Measurements from ENCODE around the gene IMMP2L.

The IMMP2L gene

DNA sequence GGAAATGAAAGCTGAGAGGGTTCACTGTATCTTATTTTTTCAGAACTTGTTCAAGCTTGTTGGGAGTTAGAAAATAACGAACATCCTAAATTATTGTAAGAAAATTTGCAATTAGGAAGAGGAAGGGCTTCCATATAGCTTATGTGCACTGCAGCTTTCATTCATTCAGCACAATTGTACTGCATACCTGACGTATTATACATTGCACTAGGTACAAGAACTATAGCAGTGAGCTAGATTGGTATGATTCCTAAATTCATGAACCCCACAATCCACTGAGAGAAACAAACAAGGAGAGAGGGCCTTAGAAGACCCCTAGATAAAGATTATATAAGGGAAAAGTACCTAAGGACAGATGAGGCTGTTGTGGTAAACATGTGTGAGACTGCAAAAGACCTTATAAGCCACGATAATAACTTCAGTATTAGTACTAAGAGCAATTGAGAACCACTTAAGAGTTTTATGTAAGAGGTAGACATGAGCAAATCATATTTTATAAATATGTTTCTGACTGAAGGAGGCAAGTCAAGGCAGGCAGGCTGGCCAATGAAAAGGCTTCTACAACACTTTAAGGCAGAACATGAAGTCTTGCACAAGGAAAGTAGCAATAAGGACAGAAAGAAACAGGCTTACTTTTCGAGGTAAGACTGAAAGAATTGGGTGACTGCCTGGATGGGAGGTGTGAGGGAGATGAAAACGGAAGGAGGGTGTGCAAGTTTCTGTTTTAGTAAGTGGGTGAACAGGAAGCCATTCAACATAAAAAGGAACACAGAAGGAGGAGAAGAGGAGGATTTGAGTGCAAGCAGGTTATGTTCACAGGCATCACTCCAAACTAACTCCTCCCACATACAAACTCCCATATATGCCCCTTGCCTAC, 549.3 kb downstream of the IMMP2L start:
- no peak for DNase-seq

DNA sequence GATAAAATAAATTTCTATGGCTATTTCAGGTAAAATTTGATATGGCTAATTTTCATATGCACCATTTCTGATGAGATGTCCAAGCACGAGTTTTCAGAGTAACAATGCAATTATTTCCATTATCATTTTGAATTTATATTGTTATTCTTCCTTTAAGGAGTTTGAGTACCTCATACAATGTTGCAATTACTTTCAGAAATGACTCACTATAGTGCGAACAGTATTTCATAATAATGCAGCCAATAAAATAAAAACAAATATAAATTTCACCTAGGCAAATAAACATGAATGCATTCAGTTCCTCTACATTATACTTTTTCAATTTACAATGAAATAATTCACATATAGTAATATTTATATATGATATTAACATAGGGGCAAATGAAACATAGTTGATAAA, 550.1 kb downstream of the IMMP2L start:
- no peak for DNase-seq

DNA sequence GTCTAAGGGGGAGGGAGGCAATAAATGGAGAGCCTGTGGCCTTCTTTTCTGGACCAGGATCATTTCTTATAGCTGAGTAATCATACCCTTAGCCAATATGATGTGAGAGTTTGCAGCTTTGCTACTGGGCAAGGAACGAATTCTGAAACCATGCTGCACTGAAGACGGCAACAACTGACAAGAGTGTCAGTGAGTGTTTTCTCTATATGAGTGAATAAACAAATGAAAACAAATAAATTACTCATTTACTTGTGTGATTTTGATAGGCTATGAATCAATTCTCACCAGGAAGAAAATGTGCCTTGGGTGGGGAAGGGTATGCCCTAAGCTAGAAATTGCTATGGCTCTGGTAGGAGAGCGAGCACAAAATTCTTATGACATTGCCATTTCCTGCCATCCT, 550.8 kb downstream of the IMMP2L start:
- no peak for DNase-seq

DNA sequence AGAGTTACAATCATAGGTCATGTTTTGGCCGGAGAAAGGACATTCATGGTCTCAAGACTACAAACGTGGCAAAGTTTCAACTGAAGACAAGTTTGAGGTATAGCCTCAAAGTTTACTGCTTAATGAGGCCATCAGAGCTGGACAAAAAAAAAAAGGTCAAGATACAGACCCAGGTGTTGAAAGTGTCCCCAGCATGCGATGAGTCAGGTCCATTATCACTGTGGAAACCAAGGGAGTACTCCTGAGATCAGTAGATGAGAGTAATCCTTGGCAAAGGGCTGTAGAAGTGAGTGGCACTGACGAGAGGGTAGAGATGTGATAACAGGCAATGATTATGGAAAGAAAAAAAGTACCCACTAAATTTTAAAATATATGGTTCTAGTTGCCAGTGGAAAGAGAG, 551.5 kb downstream of the IMMP2L start:
- DNase-seq = no peak

DNA sequence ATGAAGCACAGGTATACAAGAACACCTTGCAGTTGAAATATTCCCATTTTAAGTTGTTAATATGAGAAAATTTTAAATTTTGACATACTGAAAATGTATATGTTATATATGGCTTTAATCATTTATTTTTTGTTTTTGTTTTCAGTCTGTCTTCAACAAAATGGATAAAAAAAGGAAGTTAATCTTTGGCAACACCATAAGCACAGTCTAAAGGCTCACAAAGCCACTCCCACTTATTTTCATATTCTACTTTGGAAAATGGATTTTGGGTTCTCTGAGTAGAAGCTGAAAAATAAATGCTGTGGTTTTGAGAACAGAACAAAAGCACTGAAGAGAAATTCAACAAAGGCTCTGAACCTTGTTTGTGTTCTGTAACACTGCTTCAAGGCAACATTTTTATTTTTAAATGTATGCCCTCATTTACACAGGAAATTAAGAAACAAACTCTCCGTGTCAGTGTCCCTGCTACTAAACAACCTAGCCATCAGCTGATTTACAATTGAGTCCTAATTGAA, 552.7 kb downstream of the IMMP2L start:
- DNase-seq = no peak

DNA sequence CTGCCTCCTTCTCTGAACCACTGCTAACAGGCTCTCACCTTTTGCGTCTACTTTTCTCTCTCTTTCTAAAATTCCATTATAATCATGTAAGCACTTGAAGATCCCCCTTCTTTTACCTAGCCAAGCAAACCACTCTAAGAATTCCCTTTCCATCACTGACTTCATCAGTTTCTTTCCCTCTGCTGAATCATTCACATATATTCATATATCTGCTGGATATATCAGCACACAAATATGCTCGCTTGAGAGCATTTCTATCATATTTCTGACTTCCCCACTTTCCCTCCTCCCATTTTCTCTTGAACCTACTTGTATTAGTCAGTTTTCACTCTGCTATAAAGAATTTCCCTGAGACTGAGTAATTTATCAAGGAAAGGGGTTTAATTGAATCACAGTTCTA, 555.6 kb downstream of the IMMP2L start:
- DNase-seq = no peak

DNA sequence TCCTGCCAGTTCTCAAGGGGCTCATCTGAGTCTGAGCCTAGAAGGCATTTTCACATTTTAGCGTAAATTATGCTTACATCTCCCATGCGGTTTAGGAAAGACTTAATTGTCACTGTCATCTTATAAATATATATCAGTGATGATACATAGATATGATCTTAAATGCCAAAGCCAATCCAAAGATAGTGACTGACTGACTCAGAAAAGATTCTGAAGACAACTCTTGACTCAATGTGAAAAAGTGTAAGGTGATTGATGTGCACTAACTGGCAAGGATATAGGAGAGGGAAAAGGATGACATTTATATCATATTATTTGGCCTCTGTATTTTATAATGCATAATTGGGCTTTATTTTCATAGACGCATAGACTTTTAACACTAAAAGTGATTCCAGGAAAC, 556.3 kb downstream of the IMMP2L start:
- DNase-seq = no peak

DNA sequence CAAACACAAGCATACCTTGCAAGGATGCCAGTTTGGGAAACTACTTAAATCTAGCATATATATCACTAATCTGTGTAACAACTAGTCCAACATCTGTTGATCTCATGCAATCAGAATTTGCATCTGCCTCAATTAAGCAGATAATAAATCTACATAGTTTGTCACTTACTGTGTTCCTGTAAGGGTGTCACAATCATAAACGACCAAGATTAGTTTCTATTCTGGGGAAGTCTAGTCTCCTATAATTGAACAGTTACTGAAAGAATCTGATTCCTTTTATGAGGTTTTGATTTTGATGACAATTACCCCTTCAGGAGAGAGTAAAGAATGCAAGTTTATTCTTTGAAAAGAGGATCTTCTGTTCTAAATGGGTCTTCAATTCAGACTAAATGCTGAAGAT, 556.8 kb downstream of the IMMP2L start:
- DNase-seq = no peak

DNA sequence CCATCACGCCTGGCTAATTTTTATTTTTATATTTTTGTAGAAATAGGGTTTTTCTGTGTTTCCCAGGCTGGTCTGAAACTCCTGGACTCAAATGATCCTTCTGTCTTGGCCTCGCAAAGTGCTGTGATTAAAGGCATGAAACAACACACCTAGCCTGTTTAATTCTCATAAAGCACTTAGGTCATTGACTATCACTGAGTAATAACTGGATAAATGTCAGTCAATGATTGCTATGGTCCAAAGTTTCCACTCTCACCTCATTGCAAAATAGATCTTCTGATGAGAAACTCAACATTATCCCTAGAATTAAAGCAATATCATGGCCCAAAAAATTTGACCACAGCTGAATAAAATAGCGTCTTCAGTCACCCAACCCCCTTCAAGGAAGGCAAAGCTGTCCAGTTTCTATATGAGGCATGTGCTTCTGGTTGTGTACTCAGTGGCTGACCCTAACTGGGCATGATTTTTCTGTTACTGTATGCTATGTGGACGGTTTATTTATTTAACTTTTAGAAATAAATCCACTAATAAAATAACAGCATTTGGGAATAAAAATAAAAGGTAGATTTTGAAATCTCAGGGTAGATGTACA, 557.9 kb downstream of the IMMP2L start:
- no peak for DNase-seq

DNA sequence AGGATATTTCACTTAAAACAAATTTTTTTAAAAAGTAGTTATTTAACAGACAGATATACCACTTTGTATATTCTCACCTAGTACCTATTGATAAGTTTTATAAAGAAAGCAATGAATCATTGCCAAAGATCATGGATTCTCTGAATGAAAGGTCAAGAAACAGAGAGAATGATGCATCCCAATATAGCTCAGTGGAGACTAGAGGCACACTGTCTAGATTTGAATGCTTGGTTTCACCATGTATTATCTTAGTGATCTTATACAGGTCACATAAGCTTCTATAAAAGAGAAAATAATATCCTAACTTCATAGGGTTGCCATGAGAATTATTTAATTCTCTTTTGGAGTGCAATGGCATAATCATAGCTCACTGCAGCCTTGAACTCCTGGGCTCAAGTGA, 558.4 kb downstream of the IMMP2L start:
- DNase-seq = no peak

DNA sequence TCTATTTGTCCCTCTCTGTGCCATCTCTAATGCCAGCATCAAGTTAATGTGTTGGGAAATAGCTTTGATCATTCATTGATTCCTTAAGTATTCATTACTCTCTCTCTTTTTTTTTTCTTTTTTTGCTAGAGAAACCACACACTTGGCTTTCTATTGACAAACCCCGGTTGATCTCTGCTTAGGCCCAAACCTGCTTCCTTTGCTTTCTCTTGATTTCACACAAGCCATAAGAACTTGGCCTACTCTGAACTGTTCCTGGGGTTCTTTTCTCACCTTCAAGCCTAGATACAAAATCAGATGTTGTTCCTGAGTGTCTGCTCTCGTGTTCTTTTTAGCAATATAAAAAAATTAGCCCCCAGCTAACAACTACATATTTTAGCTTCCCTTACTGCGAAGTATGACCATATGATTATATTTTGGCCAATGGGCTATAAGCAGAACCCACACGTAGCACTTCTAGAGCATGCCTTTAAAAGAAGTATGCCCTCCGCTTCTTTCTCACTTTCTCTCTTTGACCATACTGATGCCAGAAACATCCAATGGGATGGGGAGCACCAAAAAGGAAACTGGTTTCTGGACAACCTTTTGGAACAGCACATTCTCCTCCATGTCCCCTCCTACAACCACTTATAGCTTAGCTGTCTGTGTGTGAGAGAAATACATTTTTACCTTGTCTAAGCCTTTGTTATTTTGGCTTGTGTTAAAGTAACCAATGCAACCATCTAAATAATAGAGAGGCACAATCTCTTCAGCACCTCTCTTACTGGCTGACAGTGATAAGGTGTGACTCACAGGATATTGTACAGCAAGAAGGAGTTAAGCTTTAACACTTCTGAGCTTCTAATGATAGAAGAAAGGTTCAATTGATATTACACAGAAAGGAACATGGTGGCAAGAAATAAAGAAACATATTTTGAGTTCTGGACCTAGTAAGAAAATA, 568.0 kb downstream of the IMMP2L start:
- DNase-seq = no peak

DNA sequence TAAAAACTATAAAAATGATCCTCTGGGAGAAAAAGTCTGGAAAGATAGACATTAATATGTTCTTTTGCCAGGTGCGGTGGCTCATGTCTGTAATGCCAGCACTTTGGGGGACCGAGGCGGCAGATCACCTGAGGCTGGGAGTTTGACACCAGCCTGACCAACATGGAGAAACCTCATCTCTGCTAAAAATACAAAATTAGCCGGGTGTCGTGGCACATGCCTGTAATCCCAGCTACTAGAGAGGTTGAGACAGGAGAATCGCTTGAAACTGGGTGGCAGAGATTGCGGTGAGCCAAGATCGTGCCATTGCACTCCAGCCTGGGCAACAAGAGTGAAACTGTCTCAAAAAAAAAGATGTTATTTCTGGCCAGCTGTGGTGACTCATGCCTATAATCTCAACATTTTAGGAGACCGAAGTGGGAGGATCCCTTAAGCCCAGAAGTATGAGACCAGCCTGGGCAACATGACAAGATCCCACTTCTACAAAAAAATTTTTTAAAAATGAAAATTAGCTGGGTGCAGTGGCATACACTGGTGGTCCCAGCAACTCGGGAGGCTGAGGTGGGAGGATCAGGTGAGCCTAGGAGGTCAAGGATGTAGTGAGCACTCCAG, 573.3 kb downstream of the IMMP2L start:
- no peak for DNase-seq

DNA sequence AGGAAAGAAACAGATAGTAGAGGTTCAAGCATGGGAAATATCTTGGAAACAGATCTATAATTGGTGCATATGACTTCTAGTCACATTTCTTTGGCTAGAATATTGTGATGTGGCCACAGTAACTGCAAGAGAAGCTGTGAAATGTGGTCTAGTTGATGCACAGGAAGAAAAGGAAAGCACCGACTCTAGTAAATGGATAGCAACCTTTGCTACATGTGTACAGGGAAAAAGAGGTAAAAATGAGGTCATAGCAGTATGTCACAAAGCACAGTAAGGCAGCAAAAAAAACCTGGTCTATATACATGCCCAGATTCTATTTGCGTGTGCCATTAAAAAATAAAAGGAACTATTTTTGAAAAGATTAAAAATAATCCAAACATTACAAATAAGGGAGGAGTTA, 573.9 kb downstream of the IMMP2L start:
- DNase-seq = no peak

DNA sequence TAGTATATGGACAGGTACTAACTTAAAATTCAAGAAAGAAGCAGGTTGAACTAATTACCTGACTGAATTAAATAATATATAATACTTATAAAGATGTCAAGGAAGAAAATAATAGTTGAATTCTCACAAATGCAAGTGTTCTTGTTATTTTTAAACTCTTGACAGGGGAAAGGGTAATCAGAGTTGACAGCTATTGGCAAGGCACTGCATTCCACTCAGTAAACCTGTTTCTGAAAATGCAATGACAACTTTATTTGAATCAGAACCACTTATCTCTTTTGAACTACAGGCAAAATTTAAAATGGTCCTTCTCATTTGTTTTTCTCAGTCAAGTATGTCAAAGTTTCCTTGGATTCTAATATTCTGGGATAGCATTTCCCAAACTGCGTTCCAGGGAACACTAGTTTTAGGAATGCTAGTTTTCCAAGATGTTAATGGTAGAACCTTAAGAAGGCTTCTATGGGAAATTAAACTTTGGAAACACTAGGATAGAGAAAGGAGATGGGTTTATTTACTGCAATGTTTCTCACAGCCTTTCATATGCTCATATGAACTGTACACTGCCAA, 575.1 kb downstream of the IMMP2L start:
- no peak for DNase-seq

DNA sequence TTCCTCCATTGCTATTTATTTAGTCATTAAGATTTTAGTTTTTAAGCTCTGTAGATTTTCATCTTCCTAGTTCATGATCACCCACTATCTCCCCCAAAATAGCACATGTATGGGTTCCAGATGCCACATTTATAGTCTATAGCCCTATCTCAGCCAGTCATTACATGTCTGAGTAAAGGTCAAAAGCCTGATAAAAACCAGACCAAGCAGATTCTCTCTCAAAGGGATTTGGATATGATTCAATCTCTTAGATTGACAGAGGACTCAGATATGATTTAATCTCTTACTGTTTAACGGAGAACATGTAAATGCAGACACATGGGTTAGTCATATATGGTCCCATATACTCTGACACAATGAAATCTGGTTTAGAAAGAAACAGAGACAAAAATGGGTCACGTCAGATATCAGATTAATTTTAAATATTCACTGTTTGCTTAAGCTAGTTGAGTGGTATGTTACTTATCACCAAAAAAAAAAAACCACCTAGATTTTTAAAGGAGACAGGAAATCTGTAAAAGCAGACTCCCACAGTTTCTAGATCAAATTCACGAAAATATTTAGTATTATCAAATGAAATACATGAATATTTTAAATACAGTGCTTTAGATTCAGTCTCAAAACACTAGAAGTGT, 578.4 kb downstream of the IMMP2L start:
- DNase-seq = no peak

DNA sequence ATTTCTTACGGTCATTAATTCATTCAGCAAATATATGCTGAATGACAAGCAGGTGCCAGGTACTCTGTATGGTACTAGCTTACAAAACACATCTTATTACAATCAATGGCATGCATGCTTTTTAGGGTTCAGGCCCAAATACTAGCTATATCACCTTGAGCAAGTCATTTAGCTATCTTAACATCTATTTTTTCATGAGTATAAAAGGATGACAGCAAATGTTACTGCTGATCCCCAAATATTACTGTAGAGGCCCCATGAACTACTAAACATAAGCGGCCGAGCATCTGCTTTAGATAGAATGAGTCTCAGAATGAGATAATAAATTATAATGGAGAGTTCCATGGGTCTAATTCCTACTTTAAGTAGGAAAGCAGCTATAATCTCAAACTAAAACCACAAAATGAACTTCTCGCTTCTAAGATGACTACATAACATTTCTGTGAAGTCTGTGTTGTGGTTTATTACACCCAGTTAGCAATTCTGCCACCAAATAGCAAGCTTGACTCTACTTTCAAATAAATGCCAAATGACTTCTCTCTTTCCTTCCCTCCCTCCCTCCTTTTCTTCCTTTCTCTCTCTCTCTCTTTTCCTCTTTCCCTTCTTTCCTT, 585.1 kb downstream of the IMMP2L start:
- DNase-seq = no peak

DNA sequence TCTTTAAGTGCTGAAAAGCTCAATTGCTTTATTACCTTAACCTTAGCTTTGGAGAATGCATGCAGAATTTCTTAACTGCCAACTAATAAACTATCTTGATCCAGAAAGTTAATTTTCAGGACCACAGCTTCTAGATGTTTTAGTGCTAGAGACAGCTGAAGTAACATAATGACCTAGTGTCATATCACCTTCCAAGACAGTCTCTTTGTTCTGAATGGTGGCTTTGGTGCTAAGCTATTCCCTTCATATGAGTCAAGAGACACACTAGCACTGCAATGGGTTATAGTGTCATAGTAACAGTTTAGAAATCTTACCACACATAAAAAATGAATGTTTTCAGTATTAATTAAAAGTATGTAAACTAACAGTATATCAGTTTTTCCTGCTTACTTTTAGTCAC, 586.8 kb downstream of the IMMP2L start:
- no peak for DNase-seq

DNA sequence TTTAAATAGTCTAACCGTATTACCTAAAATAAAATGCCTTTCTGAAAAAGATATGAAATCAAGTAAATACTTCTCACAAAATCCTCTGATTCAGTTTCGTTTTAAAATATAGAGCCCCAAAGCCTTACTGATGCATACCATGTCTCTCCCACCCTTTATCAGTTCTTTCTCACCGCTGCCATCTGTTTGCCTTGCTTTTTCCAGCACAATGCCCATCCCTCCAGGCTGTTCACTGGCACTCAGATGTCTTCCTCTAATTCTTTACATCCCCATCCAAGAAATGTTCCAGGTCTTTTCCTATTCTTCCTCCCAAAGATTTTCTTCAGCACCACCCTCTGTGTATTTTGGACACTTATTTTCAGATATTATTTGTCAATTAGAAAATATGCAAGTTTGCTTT, 587.9 kb downstream of the IMMP2L start:
- DNase-seq = no peak

DNA sequence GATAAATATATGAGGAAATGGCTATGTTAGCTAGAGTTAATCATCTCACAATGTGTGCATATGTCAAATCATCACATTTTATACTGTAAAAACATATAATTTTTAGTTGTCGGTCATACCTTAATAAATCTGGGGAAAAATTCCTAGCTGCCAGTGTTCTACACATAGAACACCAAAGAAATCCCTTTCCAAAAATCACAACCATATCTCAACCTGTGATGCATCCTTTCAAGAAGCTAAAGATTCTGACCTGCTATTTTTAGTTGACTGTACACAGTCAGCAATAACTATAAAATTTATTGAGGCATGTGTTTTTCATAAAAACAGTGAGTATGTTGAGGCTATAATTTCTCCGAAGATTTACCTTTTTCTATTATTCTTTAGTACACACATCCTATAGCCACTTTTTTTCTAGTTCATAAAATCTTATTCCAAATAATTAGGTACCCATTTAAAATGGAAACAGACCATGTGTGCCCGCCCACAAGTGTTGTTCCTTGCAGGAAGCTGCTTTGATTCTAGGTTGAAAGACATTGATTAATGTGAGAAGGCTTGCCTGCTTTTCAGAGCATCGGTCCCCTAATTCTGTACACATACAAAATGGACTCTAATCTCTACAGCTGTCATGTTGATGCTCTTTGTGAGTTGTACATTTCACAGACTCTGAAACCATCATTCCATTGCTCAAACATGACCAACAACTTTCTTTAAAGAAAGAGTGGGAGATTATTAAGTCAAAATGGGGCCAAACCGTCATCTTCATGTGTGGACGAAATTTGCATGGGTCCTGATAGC, 588.9 kb downstream of the IMMP2L start:
- DNase-seq = no peak

DNA sequence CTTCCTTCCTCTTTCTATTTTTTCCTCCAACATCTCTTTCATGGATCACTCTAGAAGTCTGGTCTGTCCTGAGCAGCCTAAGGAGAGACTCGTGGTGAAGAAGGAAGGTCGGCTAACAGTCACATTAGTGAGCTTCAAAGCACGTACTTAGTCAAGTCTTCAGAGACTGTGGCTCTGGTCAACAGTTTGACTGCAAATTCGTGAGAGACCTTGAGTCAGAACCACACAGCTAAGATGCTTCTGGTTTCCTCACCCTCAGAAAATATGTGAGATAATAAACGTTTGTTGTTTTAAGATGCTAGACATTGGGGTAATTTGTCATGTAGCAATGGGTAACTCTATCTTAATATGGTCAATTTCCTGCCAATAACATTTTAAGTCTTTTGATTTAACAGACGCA, 597.5 kb downstream of the IMMP2L start:
- no peak for DNase-seq

DNA sequence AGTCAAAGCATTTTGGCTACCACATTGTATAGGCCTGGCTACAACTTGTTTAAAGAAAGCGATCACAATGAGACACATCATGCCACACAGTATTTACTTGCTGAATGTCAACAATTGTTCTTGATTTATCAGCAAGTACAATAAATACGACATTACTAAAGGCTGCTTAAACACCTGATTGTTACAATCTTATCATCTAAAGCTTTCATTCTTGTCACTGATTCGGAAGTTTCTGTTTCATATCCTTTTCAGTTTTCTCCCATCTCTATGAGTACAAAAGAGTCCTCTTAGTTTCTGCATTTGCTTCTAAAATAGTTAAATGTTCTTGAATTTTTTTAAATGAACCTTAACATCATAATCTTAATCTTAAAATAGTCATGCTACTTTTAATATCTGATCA, 599.5 kb downstream of the IMMP2L start:
- no peak for DNase-seq
